ENCODE measurements around the gene FER1L5. TPM values are rescaled to one million over a fixed set of nuclear protein-coding genes. Genes with fewer than 3 reads are reported as not detected.

Gene FER1L5
- total and polyA plus RNA-seq, 2 of the 8 experiments (the other 6 are each of a cell fraction or from before 2014, with no cell fraction given): 0.23 to 0.88 TPM

DNA sequence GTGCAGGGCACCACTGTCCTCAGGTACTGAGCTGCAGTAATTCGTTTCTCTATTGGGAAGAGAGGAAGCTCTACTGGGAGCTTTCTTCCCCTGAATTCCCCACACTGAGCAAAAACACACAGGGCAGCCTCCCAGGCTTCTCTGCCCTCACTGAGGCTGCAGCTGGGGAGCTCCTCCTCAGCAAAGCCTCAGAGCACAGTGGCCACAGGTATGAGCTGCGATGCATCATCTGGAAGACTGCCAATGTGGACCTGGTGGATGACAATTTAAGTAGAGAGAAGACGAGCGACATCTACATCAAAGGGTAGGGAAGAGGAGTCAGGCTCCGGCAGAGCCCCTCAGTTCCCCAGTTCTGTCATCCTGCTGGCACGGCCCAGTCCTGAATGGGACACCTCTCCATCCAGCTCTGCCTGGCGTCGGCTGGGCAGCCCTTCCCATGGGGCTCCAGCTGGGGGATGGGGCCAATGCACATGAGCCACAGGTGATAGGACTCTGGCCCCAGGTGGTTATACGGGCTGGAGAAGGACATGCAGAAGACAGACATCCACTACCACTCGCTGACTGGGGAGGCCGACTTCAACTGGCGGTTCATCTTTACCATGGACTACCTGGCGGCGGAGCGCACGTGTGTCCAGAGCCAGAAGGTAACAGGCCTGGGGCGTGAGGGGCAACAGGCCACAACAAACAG is 59.7 kb downstream of the FER1L5 start (continued):
- TF ChIP-seq GTF2F1 (IDR thresholded peaks at IDR 0.05; ENCODE audit: borderline replicate concordance, low read depth, low read length) (no peak), SAP30 (IDR thresholded peaks at IDR 0.05; ENCODE audit: insufficient read depth, insufficient replicate concordance, low read length) (no peak), PHF8 (conservative IDR thresholded peaks at IDR 0.05; ENCODE audit: low read depth, low read length) (no peak), ZNF274 (IDR thresholded peaks at IDR 0.05; ENCODE audit: borderline replicate concordance, extremely low read depth, low read length) (no peak), JUN (IDR thresholded peaks at IDR 0.05; ENCODE audit: low read depth, low read length) (no peak)
- TF ChIP-seq, protein P1, sequence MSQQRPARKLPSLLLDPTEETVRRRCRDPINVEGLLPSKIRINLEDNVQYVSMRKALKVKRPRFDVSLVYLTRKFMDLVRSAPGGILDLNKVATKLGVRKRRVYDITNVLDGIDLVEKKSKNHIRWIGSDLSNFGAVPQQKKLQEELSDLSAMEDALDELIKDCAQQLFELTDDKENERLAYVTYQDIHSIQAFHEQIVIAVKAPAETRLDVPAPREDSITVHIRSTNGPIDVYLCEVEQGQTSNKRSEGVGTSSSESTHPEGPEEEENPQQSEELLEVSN (IDR thresholded peaks at IDR 0.05): no peak
- TF ChIP-seq, protein P2, sequence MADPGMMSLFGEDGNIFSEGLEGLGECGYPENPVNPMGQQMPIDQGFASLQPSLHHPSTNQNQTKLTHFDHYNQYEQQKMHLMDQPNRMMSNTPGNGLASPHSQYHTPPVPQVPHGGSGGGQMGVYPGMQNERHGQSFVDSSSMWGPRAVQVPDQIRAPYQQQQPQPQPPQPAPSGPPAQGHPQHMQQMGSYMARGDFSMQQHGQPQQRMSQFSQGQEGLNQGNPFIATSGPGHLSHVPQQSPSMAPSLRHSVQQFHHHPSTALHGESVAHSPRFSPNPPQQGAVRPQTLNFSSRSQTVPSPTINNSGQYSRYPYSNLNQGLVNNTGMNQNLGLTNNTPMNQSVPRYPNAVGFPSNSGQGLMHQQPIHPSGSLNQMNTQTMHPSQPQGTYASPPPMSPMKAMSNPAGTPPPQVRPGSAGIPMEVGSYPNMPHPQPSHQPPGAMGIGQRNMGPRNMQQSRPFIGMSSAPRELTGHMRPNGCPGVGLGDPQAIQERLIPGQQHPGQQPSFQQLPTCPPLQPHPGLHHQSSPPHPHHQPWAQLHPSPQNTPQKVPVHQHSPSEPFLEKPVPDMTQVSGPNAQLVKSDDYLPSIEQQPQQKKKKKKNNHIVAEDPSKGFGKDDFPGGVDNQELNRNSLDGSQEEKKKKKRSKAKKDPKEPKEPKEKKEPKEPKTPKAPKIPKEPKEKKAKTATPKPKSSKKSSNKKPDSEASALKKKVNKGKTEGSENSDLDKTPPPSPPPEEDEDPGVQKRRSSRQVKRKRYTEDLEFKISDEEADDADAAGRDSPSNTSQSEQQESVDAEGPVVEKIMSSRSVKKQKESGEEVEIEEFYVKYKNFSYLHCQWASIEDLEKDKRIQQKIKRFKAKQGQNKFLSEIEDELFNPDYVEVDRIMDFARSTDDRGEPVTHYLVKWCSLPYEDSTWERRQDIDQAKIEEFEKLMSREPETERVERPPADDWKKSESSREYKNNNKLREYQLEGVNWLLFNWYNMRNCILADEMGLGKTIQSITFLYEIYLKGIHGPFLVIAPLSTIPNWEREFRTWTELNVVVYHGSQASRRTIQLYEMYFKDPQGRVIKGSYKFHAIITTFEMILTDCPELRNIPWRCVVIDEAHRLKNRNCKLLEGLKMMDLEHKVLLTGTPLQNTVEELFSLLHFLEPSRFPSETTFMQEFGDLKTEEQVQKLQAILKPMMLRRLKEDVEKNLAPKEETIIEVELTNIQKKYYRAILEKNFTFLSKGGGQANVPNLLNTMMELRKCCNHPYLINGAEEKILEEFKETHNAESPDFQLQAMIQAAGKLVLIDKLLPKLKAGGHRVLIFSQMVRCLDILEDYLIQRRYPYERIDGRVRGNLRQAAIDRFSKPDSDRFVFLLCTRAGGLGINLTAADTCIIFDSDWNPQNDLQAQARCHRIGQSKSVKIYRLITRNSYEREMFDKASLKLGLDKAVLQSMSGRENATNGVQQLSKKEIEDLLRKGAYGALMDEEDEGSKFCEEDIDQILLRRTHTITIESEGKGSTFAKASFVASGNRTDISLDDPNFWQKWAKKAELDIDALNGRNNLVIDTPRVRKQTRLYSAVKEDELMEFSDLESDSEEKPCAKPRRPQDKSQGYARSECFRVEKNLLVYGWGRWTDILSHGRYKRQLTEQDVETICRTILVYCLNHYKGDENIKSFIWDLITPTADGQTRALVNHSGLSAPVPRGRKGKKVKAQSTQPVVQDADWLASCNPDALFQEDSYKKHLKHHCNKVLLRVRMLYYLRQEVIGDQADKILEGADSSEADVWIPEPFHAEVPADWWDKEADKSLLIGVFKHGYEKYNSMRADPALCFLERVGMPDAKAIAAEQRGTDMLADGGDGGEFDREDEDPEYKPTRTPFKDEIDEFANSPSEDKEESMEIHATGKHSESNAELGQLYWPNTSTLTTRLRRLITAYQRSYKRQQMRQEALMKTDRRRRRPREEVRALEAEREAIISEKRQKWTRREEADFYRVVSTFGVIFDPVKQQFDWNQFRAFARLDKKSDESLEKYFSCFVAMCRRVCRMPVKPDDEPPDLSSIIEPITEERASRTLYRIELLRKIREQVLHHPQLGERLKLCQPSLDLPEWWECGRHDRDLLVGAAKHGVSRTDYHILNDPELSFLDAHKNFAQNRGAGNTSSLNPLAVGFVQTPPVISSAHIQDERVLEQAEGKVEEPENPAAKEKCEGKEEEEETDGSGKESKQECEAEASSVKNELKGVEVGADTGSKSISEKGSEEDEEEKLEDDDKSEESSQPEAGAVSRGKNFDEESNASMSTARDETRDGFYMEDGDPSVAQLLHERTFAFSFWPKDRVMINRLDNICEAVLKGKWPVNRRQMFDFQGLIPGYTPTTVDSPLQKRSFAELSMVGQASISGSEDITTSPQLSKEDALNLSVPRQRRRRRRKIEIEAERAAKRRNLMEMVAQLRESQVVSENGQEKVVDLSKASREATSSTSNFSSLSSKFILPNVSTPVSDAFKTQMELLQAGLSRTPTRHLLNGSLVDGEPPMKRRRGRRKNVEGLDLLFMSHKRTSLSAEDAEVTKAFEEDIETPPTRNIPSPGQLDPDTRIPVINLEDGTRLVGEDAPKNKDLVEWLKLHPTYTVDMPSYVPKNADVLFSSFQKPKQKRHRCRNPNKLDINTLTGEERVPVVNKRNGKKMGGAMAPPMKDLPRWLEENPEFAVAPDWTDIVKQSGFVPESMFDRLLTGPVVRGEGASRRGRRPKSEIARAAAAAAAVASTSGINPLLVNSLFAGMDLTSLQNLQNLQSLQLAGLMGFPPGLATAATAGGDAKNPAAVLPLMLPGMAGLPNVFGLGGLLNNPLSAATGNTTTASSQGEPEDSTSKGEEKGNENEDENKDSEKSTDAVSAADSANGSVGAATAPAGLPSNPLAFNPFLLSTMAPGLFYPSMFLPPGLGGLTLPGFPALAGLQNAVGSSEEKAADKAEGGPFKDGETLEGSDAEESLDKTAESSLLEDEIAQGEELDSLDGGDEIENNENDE (IDR thresholded peaks at IDR 0.05; ENCODE audit: insufficient replicate concordance, low read length): no peak
